Heart left ventricle (tissue), 13 donors: ENCODE data around the gene ADGRV1.

Experiments
- POLR2A ChIP-seq, 2 donors: fragments of 450-650 bp; IDR thresholded peaks; one replicate each; pipeline ENCODE4 v1.6.1; 2017; ENCODE audit warnings: antibody characterized with exemption in 2 of 2, mild to moderate bottlenecking in 2 of 2, moderate library complexity in 2 of 2
- TF ChIP-seq, protein P1 (sequence below), 12 donors: fragments of 200-600 bp; sonication (generic) in 4 of 12; IDR thresholded peaks; one replicate each; pipeline versions ENCODE4 v1.5.0 to v1.8.0; 2018 to 2022; ENCODE audit warnings: antibody characterized with exemption in 12 of 12, mild to moderate bottlenecking in 5 of 12
- donor health status: ischemic (EF 13 %, LVEDD 7.1; RV severe dilation, severe dysfunction).
- donor health status: DM: no; HTN: yes; CAD: no.
- donor health status: DM: no; HTN: no; CAD: no.
- donor health status: ischemic (EF 25% LVEDD 6.9; RV normal size, moderate dysfunction).
- donor health status: ischemic (EF 25% LVEDD 5.7; RV mildly dilated, moderate dysfunction).
- donor health status: ischemic (EF 35%, LVEDD 5.7; RV mildly dilated, moderate dysfunction).
- donor health status: nonischemic (EF 11% LVEDD 7.7; RV severe dilation, severe dysfunction).
- donor health status: DM: yes; HTN: yes; CAD: no.
- donor health status: PGD.
- donor health status: ischemic (EF 29% LVEDD 5.4; RV normal size, mild dysfunction).
- donor health status: nonischemic (EF 23%, LVEDD 6.1; RV moderate dilation, normal function).

DNA sequence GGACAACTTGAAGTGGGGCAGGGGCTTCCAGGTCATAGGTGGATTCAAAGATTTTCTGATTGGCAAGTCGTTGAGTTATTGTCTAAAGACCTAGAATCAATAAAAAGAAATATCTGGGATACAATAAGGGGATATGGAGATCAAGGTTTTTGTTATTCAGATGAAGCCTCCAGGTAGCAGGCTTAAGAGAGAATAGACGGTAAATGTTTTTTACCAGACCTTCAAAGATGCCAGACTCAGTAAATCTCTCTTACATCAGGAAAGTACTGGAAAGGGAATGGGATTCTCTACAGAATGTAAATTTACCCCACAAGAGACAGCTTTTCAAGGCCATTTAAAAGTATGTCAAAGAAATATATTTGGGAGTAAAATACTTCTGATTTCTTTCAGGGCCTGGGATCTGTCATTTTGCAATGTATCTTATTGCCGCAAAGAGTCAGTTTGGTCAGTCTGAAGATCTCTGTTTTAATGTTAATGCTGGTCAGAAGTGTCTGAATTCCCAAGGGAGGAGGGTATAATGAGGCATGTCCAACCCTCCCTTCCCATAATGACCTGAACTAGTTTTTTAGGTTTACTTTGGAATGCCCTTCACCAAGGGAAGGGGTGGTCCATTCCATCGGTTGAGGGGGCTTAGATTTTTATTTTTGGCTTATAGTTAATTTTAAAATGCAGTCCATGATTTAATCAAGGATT is 15.6 kb upstream of the ADGRV1 start:
- no peak for TF ChIP-seq POLR2A (IDR thresholded peaks at IDR 0.05)
- TF ChIP-seq, protein P1, sequence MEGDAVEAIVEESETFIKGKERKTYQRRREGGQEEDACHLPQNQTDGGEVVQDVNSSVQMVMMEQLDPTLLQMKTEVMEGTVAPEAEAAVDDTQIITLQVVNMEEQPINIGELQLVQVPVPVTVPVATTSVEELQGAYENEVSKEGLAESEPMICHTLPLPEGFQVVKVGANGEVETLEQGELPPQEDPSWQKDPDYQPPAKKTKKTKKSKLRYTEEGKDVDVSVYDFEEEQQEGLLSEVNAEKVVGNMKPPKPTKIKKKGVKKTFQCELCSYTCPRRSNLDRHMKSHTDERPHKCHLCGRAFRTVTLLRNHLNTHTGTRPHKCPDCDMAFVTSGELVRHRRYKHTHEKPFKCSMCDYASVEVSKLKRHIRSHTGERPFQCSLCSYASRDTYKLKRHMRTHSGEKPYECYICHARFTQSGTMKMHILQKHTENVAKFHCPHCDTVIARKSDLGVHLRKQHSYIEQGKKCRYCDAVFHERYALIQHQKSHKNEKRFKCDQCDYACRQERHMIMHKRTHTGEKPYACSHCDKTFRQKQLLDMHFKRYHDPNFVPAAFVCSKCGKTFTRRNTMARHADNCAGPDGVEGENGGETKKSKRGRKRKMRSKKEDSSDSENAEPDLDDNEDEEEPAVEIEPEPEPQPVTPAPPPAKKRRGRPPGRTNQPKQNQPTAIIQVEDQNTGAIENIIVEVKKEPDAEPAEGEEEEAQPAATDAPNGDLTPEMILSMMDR (IDR thresholded peaks at IDR 0.05) = no peak
